SK-N-SH (cell line): Measurements from ENCODE around the gene NOP53.

ENCODE experiments used
- EP300 ChIP-seq, 2 experiments: IDR thresholded peaks; 2 replicates each; pipeline versions ENCODE4 v1.4.0 to v1.6.1; 2012; ENCODE audit warnings: borderline replicate concordance in 1 of 2, low read depth in 1 of 2, low read length in 1 of 2
- POLR2AphosphoS5 ChIP-seq: IDR thresholded peaks from 2 replicates; pipeline ENCODE4 v1.6.1; 2012; ENCODE audit warnings: low read depth, low read length
- RAD21 ChIP-seq: IDR thresholded peaks from 2 replicates; pipeline ENCODE4 v1.6.1; 2012; ENCODE audit warnings: mild to moderate bottlenecking, low read length
- REST ChIP-seq: IDR thresholded peaks from 2 replicates; pipeline ENCODE4 v1.6.1; 2012; ENCODE audit warnings: mild to moderate bottlenecking, low read depth, low read length, moderate library complexity
- TAF1 ChIP-seq: IDR thresholded peaks from 2 replicates; pipeline ENCODE4 v1.6.1; 2012; ENCODE audit warnings: low read depth, mild to moderate bottlenecking, low read length, moderate library complexity, borderline replicate concordance
- TF ChIP-seq, protein P1 (sequence below): fragments of 150-350 bp; IDR thresholded peaks from 2 replicates; pipeline ENCODE4 v1.6.1; 2017; ENCODE audit warnings: antibody characterized with exemption, low read length, low read depth, borderline replicate concordance
- TF ChIP-seq, protein P2 (sequence below): fragments of 200-600 bp; sonication (generic); IDR thresholded peaks from 2 replicates; pipeline ENCODE4 v1.6.1; 2017; ENCODE audit warnings: antibody characterized with exemption, mild to moderate bottlenecking, moderate library complexity

DNA sequence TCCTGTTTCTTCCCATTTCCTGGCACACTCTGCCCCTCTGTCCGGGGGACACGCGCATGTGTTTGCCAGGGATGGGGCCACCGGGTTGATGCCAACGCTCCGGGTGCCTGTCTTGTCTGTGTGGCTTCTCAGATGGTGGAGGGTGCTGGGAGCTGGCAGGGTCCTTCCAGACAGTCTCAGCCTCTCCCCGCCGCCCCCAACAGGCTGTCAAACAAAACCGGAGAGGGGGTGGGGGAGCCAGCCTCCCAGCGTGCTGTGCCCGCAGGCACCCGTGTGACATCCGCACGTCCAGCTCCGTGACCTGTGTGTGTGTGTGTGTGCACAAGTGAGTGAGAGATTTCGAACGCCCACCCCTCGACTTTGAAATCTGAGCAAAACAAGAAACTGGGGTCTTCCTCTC, 42.7 kb upstream of the NOP53 start:
- TF ChIP-seq, protein P1, sequence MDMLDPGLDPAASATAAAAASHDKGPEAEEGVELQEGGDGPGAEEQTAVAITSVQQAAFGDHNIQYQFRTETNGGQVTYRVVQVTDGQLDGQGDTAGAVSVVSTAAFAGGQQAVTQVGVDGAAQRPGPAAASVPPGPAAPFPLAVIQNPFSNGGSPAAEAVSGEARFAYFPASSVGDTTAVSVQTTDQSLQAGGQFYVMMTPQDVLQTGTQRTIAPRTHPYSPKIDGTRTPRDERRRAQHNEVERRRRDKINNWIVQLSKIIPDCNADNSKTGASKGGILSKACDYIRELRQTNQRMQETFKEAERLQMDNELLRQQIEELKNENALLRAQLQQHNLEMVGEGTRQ = no peak
- TF ChIP-seq, protein P2, sequence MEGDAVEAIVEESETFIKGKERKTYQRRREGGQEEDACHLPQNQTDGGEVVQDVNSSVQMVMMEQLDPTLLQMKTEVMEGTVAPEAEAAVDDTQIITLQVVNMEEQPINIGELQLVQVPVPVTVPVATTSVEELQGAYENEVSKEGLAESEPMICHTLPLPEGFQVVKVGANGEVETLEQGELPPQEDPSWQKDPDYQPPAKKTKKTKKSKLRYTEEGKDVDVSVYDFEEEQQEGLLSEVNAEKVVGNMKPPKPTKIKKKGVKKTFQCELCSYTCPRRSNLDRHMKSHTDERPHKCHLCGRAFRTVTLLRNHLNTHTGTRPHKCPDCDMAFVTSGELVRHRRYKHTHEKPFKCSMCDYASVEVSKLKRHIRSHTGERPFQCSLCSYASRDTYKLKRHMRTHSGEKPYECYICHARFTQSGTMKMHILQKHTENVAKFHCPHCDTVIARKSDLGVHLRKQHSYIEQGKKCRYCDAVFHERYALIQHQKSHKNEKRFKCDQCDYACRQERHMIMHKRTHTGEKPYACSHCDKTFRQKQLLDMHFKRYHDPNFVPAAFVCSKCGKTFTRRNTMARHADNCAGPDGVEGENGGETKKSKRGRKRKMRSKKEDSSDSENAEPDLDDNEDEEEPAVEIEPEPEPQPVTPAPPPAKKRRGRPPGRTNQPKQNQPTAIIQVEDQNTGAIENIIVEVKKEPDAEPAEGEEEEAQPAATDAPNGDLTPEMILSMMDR = no peak
- no peak for TF ChIP-seq TAF1
- TF ChIP-seq EP300 (IDR thresholded peaks at IDR 0.05; ENCODE audit: borderline replicate concordance in 1 of 2, low read depth in 1 of 2, low read length in 1 of 2) = no peak
- TF ChIP-seq POLR2AphosphoS5 = no peak
- TF ChIP-seq REST = no peak
- TF ChIP-seq RAD21 = no peak
